SK-N-SH (cell line): ENCODE results near the gene ISM1.

Source experiments
- CTCF ChIP-seq: fragments of 200-600 bp; sonication (generic); IDR thresholded peaks from 2 replicates; pipeline ENCODE4 v1.6.1; 2017; ENCODE audit warnings: antibody characterized with exemption, mild to moderate bottlenecking, moderate library complexity
- EP300 ChIP-seq, 2 experiments: IDR thresholded peaks; 2 replicates each; pipeline versions ENCODE4 v1.4.0 to v1.6.1; 2012; ENCODE audit warnings: borderline replicate concordance in 1 of 2, low read depth in 1 of 2, low read length in 1 of 2
- MXI1 ChIP-seq: IDR thresholded peaks from 2 replicates; pipeline ENCODE4 v1.6.1; 2012; ENCODE audit warnings: mild to moderate bottlenecking, low read depth, low read length, improper control_type of control experiment
- RAD21 ChIP-seq: IDR thresholded peaks from 2 replicates; pipeline ENCODE4 v1.6.1; 2012; ENCODE audit warnings: mild to moderate bottlenecking, low read length
- RFX5 ChIP-seq: IDR thresholded peaks from 2 replicates; pipeline ENCODE4 v1.6.1; 2012; ENCODE audit warnings: mild to moderate bottlenecking, improper control_type of control experiment, low read length
- RXRA ChIP-seq: IDR thresholded peaks from 2 replicates; pipeline ENCODE4 v1.4.0; 2012; ENCODE audit warnings: low read depth, mild to moderate bottlenecking, borderline replicate concordance
- SMC3 ChIP-seq: IDR thresholded peaks from 2 replicates; pipeline ENCODE4 v1.6.1; 2012; ENCODE audit warnings: low read depth, low read length, improper control_type of control experiment
- TAF1 ChIP-seq: IDR thresholded peaks from 2 replicates; pipeline ENCODE4 v1.6.1; 2012; ENCODE audit warnings: low read depth, mild to moderate bottlenecking, low read length, moderate library complexity, borderline replicate concordance
- USF2 ChIP-seq: fragments of 150-350 bp; IDR thresholded peaks from 2 replicates; pipeline ENCODE4 v1.6.1; 2017; ENCODE audit warnings: antibody characterized with exemption, low read length, low read depth, borderline replicate concordance
- YY1 ChIP-seq: IDR thresholded peaks from 2 replicates; pipeline ENCODE4 v1.4.0; 2012; ENCODE audit warnings: low read depth, mild to moderate bottlenecking
- ZBTB33 ChIP-seq: IDR thresholded peaks from 2 replicates; pipeline ENCODE4 v1.4.0; 2012; ENCODE audit warnings: low read depth, borderline replicate concordance
- TF ChIP-seq, protein P1 (sequence below): IDR thresholded peaks from 2 replicates; pipeline ENCODE4 v1.4.0; 2012; ENCODE audit warnings: low read depth
- TF ChIP-seq, protein P2 (sequence below): IDR thresholded peaks from 2 replicates; pipeline ENCODE4; 2012

GRCh38 chr20:13205425-13205824 lies 15.6 kb upstream of the ISM1 start:
- no peak for TF ChIP-seq CTCF
- no peak for TF ChIP-seq SMC3
- TF ChIP-seq RFX5, result no peak
- TF ChIP-seq USF2, result no peak
- no peak for TF ChIP-seq TAF1
- TF ChIP-seq YY1, result no peak
- no peak for TF ChIP-seq RXRA
- TF ChIP-seq RAD21, result no peak
- no peak for TF ChIP-seq MXI1
- TF ChIP-seq ZBTB33, result no peak
- TF ChIP-seq, protein P1, sequence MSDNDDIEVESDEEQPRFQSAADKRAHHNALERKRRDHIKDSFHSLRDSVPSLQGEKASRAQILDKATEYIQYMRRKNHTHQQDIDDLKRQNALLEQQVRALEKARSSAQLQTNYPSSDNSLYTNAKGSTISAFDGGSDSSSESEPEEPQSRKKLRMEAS, result no peak
- TF ChIP-seq, protein P2, sequence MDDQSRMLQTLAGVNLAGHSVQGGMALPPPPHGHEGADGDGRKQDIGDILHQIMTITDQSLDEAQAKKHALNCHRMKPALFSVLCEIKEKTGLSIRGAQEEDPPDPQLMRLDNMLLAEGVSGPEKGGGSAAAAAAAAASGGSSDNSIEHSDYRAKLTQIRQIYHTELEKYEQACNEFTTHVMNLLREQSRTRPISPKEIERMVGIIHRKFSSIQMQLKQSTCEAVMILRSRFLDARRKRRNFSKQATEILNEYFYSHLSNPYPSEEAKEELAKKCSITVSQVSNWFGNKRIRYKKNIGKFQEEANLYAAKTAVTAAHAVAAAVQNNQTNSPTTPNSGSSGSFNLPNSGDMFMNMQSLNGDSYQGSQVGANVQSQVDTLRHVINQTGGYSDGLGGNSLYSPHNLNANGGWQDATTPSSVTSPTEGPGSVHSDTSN, result no peak
- TF ChIP-seq EP300 (IDR thresholded peaks at IDR 0.05; ENCODE audit: borderline replicate concordance in 1 of 2, low read depth in 1 of 2, low read length in 1 of 2), result no peak
